Liver (tissue), 3 donors: Measurements from ENCODE around the gene PTPRD.

ENCODE experiments used
- ATF3 ChIP-seq: IDR thresholded peaks from 2 replicates; pipeline ENCODE4 v1.6.1; 2016; ENCODE audit warnings: antibody characterized with exemption
- CTCF ChIP-seq: fragments of 150-350 bp; IDR thresholded peaks from 2 replicates; pipeline ENCODE4 v1.5.1; 2017; ENCODE audit warnings: improper control_type of control experiment, low read depth, low read length; ENCODE audit not compliant: missing input control
- MAX ChIP-seq: IDR thresholded peaks from 2 replicates; pipeline ENCODE4 v1.6.1; 2016; ENCODE audit warnings: antibody characterized with exemption
- TF ChIP-seq, protein P1 (sequence below): IDR thresholded peaks from 2 replicates; pipeline ENCODE4 v1.6.1; 2016; ENCODE audit warnings: antibody characterized with exemption, mild to moderate bottlenecking
- donor health status: healthy.
- donor health status: healthy.

DNA sequence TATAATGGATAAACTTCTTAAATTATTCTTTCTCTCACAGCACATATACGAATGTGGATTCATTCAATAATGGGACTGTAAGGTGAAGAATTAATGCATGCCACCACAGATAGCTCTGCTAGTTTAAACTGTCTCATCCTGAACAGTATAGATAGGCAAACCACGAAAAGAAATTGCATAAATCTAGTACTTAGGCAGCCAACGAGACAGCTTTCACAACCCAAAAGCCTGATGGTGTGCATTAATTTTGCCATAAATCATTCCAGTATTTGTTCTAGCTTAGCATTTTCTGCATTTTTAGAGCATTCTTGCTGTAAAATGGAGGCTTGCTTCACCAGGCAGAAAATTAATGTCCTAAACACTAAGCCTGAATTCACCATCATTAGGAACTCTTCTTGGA lies 1979.0 kb downstream of the PTPRD start:
- TF ChIP-seq ATF3 (no peak), CTCF (no peak), MAX (no peak)
- TF ChIP-seq, protein P1, sequence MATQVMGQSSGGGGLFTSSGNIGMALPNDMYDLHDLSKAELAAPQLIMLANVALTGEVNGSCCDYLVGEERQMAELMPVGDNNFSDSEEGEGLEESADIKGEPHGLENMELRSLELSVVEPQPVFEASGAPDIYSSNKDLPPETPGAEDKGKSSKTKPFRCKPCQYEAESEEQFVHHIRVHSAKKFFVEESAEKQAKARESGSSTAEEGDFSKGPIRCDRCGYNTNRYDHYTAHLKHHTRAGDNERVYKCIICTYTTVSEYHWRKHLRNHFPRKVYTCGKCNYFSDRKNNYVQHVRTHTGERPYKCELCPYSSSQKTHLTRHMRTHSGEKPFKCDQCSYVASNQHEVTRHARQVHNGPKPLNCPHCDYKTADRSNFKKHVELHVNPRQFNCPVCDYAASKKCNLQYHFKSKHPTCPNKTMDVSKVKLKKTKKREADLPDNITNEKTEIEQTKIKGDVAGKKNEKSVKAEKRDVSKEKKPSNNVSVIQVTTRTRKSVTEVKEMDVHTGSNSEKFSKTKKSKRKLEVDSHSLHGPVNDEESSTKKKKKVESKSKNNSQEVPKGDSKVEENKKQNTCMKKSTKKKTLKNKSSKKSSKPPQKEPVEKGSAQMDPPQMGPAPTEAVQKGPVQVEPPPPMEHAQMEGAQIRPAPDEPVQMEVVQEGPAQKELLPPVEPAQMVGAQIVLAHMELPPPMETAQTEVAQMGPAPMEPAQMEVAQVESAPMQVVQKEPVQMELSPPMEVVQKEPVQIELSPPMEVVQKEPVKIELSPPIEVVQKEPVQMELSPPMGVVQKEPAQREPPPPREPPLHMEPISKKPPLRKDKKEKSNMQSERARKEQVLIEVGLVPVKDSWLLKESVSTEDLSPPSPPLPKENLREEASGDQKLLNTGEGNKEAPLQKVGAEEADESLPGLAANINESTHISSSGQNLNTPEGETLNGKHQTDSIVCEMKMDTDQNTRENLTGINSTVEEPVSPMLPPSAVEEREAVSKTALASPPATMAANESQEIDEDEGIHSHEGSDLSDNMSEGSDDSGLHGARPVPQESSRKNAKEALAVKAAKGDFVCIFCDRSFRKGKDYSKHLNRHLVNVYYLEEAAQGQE: no peak
